ENCODE data around the gene HTR6.

DNA sequence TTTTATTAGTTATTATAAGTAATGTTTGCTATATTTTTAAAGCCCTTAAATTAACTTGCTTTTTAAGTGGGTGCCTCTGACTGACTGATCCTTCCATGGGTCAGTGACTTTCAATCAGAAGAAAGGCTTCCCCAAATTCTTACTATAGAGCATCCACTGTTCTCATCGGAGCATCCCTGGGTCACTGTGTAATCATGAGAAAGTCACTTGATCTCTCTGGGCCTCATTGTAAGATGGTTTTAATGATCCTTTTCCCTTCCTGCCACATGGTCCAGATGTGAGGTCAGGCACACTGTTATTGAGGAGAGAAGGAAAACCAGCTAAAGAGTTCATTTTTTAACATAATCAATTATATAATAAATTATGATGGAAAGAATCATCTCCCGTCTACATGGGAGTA is 31.6 kb upstream of the HTR6 start:
- no peak for TF ChIP-seq EP300 (IDR thresholded peaks at IDR 0.05; ENCODE audit: borderline replicate concordance)
- no peak for TF ChIP-seq RAD21 (IDR thresholded peaks at IDR 0.05; ENCODE audit: low read depth)
- no peak for TF ChIP-seq TEAD4 (IDR thresholded peaks at IDR 0.05)
- TF ChIP-seq, protein P1, sequence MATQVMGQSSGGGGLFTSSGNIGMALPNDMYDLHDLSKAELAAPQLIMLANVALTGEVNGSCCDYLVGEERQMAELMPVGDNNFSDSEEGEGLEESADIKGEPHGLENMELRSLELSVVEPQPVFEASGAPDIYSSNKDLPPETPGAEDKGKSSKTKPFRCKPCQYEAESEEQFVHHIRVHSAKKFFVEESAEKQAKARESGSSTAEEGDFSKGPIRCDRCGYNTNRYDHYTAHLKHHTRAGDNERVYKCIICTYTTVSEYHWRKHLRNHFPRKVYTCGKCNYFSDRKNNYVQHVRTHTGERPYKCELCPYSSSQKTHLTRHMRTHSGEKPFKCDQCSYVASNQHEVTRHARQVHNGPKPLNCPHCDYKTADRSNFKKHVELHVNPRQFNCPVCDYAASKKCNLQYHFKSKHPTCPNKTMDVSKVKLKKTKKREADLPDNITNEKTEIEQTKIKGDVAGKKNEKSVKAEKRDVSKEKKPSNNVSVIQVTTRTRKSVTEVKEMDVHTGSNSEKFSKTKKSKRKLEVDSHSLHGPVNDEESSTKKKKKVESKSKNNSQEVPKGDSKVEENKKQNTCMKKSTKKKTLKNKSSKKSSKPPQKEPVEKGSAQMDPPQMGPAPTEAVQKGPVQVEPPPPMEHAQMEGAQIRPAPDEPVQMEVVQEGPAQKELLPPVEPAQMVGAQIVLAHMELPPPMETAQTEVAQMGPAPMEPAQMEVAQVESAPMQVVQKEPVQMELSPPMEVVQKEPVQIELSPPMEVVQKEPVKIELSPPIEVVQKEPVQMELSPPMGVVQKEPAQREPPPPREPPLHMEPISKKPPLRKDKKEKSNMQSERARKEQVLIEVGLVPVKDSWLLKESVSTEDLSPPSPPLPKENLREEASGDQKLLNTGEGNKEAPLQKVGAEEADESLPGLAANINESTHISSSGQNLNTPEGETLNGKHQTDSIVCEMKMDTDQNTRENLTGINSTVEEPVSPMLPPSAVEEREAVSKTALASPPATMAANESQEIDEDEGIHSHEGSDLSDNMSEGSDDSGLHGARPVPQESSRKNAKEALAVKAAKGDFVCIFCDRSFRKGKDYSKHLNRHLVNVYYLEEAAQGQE (IDR thresholded peaks at IDR 0.05; ENCODE audit: low read depth): no peak
